ENCODE data around the gene PCID2. TPM values are rescaled to one million over a fixed set of nuclear protein-coding genes. Genes with fewer than 3 reads are reported as not detected.

The PCID2 gene
- total and polyA plus RNA-seq, 2 of the 13 experiments (the other 11 are each of a cell fraction or from before 2014, with no cell fraction given): 65.0 to 111 TPM

DNA sequence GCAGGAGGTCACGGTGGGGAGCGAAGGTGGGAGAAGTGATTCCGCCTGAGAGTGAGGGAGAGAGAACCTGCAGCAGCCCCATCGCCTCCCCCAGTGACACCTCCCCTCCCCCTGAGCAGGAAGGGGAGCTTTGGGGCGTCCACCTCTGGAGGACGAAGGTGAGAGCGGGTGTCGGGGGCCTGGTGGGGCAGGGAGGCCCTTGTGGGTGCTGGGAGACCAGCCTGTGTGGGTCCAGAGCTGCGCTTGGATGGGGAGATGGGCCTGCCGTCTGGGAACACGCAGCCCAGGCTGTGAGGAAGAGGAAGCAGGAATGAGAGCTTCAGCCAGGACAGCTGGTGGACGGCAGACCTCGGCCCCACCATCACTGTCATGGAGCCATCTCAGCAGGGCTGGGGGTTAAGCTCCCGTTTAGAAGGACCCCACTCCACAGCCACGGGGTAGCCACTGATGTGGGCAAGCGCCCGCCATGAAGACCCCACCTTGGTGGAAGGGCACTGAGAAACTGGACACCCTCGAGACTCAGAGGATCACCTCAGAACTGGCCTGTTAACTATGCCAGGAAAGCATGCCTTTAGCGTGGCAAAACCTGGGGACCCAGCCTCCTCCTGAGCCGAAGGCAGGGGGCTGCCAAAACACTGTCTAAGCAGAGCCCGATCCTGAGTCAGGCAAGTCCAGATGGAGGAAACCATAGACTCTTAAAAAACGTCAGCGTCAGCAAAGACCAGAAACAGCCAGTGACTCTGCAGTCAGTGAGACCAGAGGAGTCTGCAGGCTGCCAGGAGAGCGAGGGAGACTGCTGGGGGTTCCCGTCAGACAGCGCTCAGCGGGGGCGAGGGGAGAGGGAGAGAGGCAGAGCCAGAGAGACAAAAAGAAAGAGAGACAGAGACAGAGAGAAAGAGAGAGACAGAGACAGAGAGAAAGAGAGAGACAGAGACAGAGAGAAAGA lies 56.5 kb downstream of the PCID2 start (continued):
- TF ChIP-seq SAFB2 (CRISPR knock-in tag; IDR thresholded peaks at IDR 0.05; ENCODE audit: borderline replicate concordance, low read depth) (0 out of 2 replicates have a peak, but pooled peaks have one; percentile 10), POLR2A (IDR thresholded peaks at IDR 0.05; ENCODE audit: insufficient read depth in 1 of 2, low read depth in 2 of 2, low read length in 2 of 2) (no peak), ZNF337 (CRISPR knock-in tag; IDR thresholded peaks at IDR 0.05; ENCODE audit: borderline replicate concordance, low read depth) (0 out of 2 replicates have a peak, but pooled peaks have one; percentile 13), ZBTB40 (IDR thresholded peaks at IDR 0.05) (no peak), ZBTB40 (CRISPR knock-in tag; IDR thresholded peaks at IDR 0.05) (0 out of 2 replicates have a peak, but pooled peaks have one; percentile 31), CREB3 (CRISPR knock-in tag; IDR thresholded peaks at IDR 0.05) (peak; percentile 50; the same call in 1 of the 2 replicates), TARDBP (CRISPR knock-in tag; IDR thresholded peaks at IDR 0.05) (no peak), ZNF773 (CRISPR knock-in tag; IDR thresholded peaks at IDR 0.05; ENCODE audit: borderline replicate concordance) (0 out of 2 replicates have a peak, but pooled peaks have one; percentile 24), ZNF841 (CRISPR knock-in tag; IDR thresholded peaks at IDR 0.05; ENCODE audit: borderline replicate concordance) (no peak), BRD4 (CRISPR knock-in tag; IDR thresholded peaks at IDR 0.05) (peak; percentile 23; the same call in 1 of the 2 replicates), DMAP1 (CRISPR knock-in tag; IDR thresholded peaks at IDR 0.05) (no peak), HMGA1 (CRISPR knock-in tag; conservative IDR thresholded peaks at IDR 0.05) (no peak), ZNF296 (CRISPR knock-in tag; conservative IDR thresholded peaks at IDR 0.05) (no peak), ZNF547 (CRISPR knock-in tag; IDR thresholded peaks at IDR 0.05) (0 out of 2 replicates have a peak, but pooled peaks have one; percentile 61), ZNF777 (CRISPR knock-in tag; IDR thresholded peaks at IDR 0.05) (peak; percentile 47; the same call in 1 of the 2 replicates), ZNF557 (CRISPR knock-in tag; IDR thresholded peaks at IDR 0.05) (no peak), YEATS4 (CRISPR knock-in tag; IDR thresholded peaks at IDR 0.05; ENCODE audit: borderline replicate concordance) (0 out of 2 replicates have a peak, but pooled peaks have one; percentile 55)
- TF ChIP-seq, protein P1, sequence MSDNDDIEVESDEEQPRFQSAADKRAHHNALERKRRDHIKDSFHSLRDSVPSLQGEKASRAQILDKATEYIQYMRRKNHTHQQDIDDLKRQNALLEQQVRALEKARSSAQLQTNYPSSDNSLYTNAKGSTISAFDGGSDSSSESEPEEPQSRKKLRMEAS (IDR thresholded peaks at IDR 0.05): no peak

All from HepG2 (cell line).